Endothelial cell of umbilical vein (primary cell): ENCODE measurements around the gene ZFAND5. TPM values are rescaled to one million over a fixed set of nuclear protein-coding genes. Genes with fewer than 3 reads are reported as not detected.

Experiments
- BruUV-seq: library from RNA; stranded (reverse); fragments of 400-500 nt; replicated peaks from 2 replicates; lab custom pipeline; 2021; lab: Mats Ljungman, UMichigan
- CTCF ChIA-PET: fragments of 300-600, 350-600 bp; sonication (Branson Sonifier 250); formaldehyde crosslinking; loops from one replicate; lab custom pipeline; 2021; ENCODE audit warnings: antibody characterized with exemption, inconsistent platforms; lab: Charles Lee
- POLR2A ChIA-PET: fragments of 300-600, 350-600 bp; sonication (Branson Sonifier 250); formaldehyde crosslinking; loops from one replicate; lab custom pipeline; 2021; ENCODE audit warnings: antibody characterized with exemption, inconsistent platforms; lab: Charles Lee
- DNase-seq: peaks from one replicate; pipeline ENCODE4 v3.0.0-alpha.2; 2011; ENCODE audit warnings: low read depth, low spot score
- FAIRE-seq: peaks from 2 replicates; lab custom pipeline; 2011; peaks lifted over from hg19 to GRCh38; lab: Jason Lieb, UNC
- H2AFZ ChIP-seq: 2 replicates; pipeline ENCODE4 v1.6.0; 2012; ENCODE audit warnings: low read depth, low read length, control low read depth, inconsistent platforms
- H3K27ac ChIP-seq: 2 replicates; pipeline ENCODE4 v1.5.1; 2011; ENCODE audit warnings: low read depth, mild to moderate bottlenecking, control low read depth, low read length, moderate library complexity; ENCODE audit not compliant: insufficient read depth
- H3K27me3 ChIP-seq, 2 experiments: 2 replicates each; pipeline versions ENCODE4 v1.6.0 to v1.6.1; 2011; ENCODE audit warnings: low read length in 2 of 2, mixed read lengths in 1 of 2; ENCODE audit not compliant: control insufficient read depth in 2 of 2, insufficient read depth in 2 of 2
- H3K36me3 ChIP-seq, 2 experiments: 2 replicates in 1 of 2; 3 replicates in 1 of 2; pipeline ENCODE4 v1.5.1; 2011; ENCODE audit warnings: low read length in 2 of 2, mild to moderate bottlenecking in 1 of 2, moderate library complexity in 1 of 2; ENCODE audit not compliant: control insufficient read depth in 2 of 2, insufficient read depth in 2 of 2; ENCODE audit errors: extremely low read depth in 1 of 2
- H3K4me1 ChIP-seq: 3 replicates; pipeline ENCODE4 v1.5.1; 2011; ENCODE audit warnings: mild to moderate bottlenecking, low read length; ENCODE audit not compliant: control insufficient read depth, insufficient read depth; ENCODE audit errors: extremely low read depth
- H3K4me2 ChIP-seq: 2 replicates; pipeline ENCODE4 v1.6.1; 2011; ENCODE audit warnings: low read length, control low read depth, mixed read lengths; ENCODE audit not compliant: insufficient read depth
- H3K4me3 ChIP-seq, 3 experiments: fragments of 200-600 bp in 1 of 3; sonication (generic), shearing (Covaris generic) in 1 of 3; replicated peaks in 1 of 3; 2 replicates each; pipeline ENCODE4 v1.5.1; 2011 to 2016; ENCODE audit warnings: control low read depth in 3 of 3, low read length in 3 of 3, mild to moderate bottlenecking in 2 of 3, inconsistent platforms in 1 of 3, low read depth in 1 of 3, moderate library complexity in 1 of 3; ENCODE audit not compliant: insufficient read depth in 1 of 3
- H3K79me2 ChIP-seq: 2 replicates; pipeline ENCODE4 v1.6.0; 2012; ENCODE audit warnings: low read length, inconsistent platforms; ENCODE audit not compliant: control insufficient read depth, insufficient read depth
- H3K9ac ChIP-seq: replicated peaks from 2 replicates; pipeline ENCODE3; 2011; ENCODE audit warnings: low read length, control low read depth; ENCODE audit not compliant: insufficient read depth; ENCODE audit errors: extremely low read depth
- H3K9me1 ChIP-seq: replicated peaks from 3 replicates; pipeline ENCODE4 v1.6.0; 2011; ENCODE audit warnings: mild to moderate bottlenecking, low read length; ENCODE audit not compliant: control insufficient read depth, insufficient read depth; ENCODE audit errors: extremely low read depth
- H3K9me3 ChIP-seq: replicated peaks from 2 replicates; pipeline ENCODE4 v1.5.1; 2012; ENCODE audit warnings: low read length, inconsistent platforms; ENCODE audit not compliant: control insufficient read depth, insufficient read depth
- H4K20me1 ChIP-seq: replicated peaks from 2 replicates; pipeline ENCODE3; 2011; ENCODE audit warnings: mild to moderate bottlenecking, low read length; ENCODE audit not compliant: control insufficient read depth, insufficient read depth; ENCODE audit errors: extremely low read depth
- CTCF ChIP-seq, 2 donors: IDR thresholded peaks; 1 replicate in 1 of 2; 2 replicates in 1 of 2; pipeline ENCODE4 v1.5.1; 2011; ENCODE audit warnings: low read length in 2 of 2, mild to moderate bottlenecking in 2 of 2, moderate library complexity in 2 of 2, control low read depth in 1 of 2, inconsistent platforms in 1 of 2, low read depth in 1 of 2; ENCODE audit not compliant: insufficient read depth in 1 of 2; ENCODE audit errors: extremely low read depth in 1 of 2
- EZH2 ChIP-seq: IDR thresholded peaks from 2 replicates; pipeline ENCODE4 v1.6.1; 2012; ENCODE audit warnings: borderline replicate concordance, low read depth, mild to moderate bottlenecking, moderate library complexity, low read length, inconsistent platforms; ENCODE audit not compliant: severe bottlenecking
- FOS ChIP-seq: IDR thresholded peaks from 2 replicates; pipeline ENCODE4 v1.6.1; 2011; ENCODE audit warnings: mild to moderate bottlenecking, low read length, moderate library complexity, borderline replicate concordance; ENCODE audit not compliant: insufficient read depth
- GATA2 ChIP-seq: IDR thresholded peaks from 2 replicates; pipeline ENCODE4 v1.7.0; 2011; ENCODE audit warnings: low read depth, mild to moderate bottlenecking, moderate library complexity, mixed read lengths, low read length; ENCODE audit not compliant: insufficient read length, insufficient read depth
- JUN ChIP-seq: IDR thresholded peaks from 2 replicates; pipeline ENCODE4 v1.6.1; 2011; ENCODE audit warnings: borderline replicate concordance, low read depth; ENCODE audit not compliant: insufficient read length, insufficient read depth
- MYC ChIP-seq: IDR thresholded peaks from one replicate; pipeline ENCODE4 v1.6.1; 2011; ENCODE audit warnings: mild to moderate bottlenecking, low read depth, low read length
- POLR2A ChIP-seq: IDR thresholded peaks from 2 replicates; pipeline ENCODE4 v1.6.1; 2012; ENCODE audit warnings: low read depth, mild to moderate bottlenecking, control low read depth, low read length
- POLR2AphosphoS5 ChIP-seq: IDR thresholded peaks from 2 replicates; pipeline ENCODE4 v1.6.1; 2012; ENCODE audit warnings: low read depth, mild to moderate bottlenecking, control low read depth, low read length, moderate library complexity; ENCODE audit not compliant: insufficient read depth
- dilution Hi-C: fragments of 300-500 bp; cut with MboI; formaldehyde crosslinking; loops from one replicate; pipeline ENCODE4 v1.15.0; 2019; ENCODE audit warnings: low sequenced_read_pairs; ENCODE audit not compliant: extremely low pct_ligation_motif_present
- intact Hi-C: fragments of 100-400 bp; cut with micrococcal nuclease; formaldehyde crosslinking; loops from one replicate; pipeline ENCODE4 v1.10.0; 2022
- polyA plus RNA-seq, 4 experiments: library from polyadenylated mRNA; depleted of rRNA in 3 of 4; stranded (reverse) in 3 of 4; unstranded in 1 of 4; fragments of >200 nt; gene quantifications; 2 replicates each; pipeline versions ENCODE4 v1.2.1 to v1.2.3, GENCODE V29; 2011 to 2012; ENCODE audit warnings: missing spikeins in 1 of 4
- total RNA-seq: library from RNA; stranded (reverse); gene quantifications from 2 replicates; pipeline ENCODE4 v1.2.3, GENCODE V29; 2021
- TF ChIP-seq, protein P1 (sequence below): IDR thresholded peaks from 2 replicates; pipeline ENCODE4 v1.6.1; 2011; ENCODE audit not compliant: insufficient read depth, insufficient read length

The ZFAND5 gene
- total and polyA plus RNA-seq, 2 donors (not counting 3 experiments of a cell fraction or from before 2014, with no cell fraction given): 63.7 to 176 TPM

- CTCF ChIA-PET: interaction anchor here (7.1 kb wide), 1 partner anchor 226 kb away, joined by 70 read pairs; no protein-coding TSS in a partner anchor
- FAIRE-seq (no peak), DNase-seq (peak; percentile 73)
Measured at GRCh38 chr9:72363908-72364678, 915 bp downstream of the ZFAND5 start.

More at GRCh38 chr9:72363908-72364678, 915 bp downstream of the ZFAND5 start:
- H3K36me3 ChIP-seq: peaks cover 3 to 14% of the 10 kb centered on the region in 2 experiments
- H3K9ac ChIP-seq: peak overlapping the region; percentile 91
- H4K20me1 ChIP-seq: peaks cover 29% of the 10 kb centered on the region
- H3K27ac ChIP-seq: peak overlapping the region; percentile 93
- peak overlapping the region; percentile 97 for H3K4me2 ChIP-seq
- H3K27me3 ChIP-seq: no peaks in the 10 kb centered on the region
- no peak for TF ChIP-seq CTCF (IDR thresholded peaks at IDR 0.05; ENCODE audit: extremely low read depth in 1 of 2, insufficient read depth in 1 of 2, low read depth in 1 of 2, low read length in 2 of 2)
- no peak for TF ChIP-seq FOS
- no peak for TF ChIP-seq MYC
- TF ChIP-seq POLR2A: no peak
- no peak for TF ChIP-seq POLR2AphosphoS5
- TF ChIP-seq JUN: no peak
- TF ChIP-seq, protein P1, sequence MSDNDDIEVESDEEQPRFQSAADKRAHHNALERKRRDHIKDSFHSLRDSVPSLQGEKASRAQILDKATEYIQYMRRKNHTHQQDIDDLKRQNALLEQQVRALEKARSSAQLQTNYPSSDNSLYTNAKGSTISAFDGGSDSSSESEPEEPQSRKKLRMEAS: no peak
- no peak for TF ChIP-seq EZH2
- TF ChIP-seq GATA2: no peak
- BruUV-seq: no TSS peak
- H2AFZ ChIP-seq: no peak overlapping the region
- POLR2A ChIA-PET: interaction anchor here (0.6 to 2.5 kb wide), 19 partner anchors 9 to 793 kb away, joined by 3 to 43 read pairs (median 7); no protein-coding TSS in a partner anchor
- H3K9me1 ChIP-seq: no peaks in the 10 kb centered on the region
- no peaks in the 10 kb centered on the region for H3K9me3 ChIP-seq
- H3K4me3 ChIP-seq: peak overlapping the region; percentile 54 to 88 (median 56)
- intact Hi-C loops: loop anchor here (1.0 to 10.0 kb wide), 5 partner anchors 59 to 1949 kb away; partner anchors contain the start of genes ANXA1 and KLF9
- peaks cover 58% of the 10 kb centered on the region for H3K79me2 ChIP-seq
- H3K4me1 ChIP-seq: peaks cover 27% of the 10 kb centered on the region
- dilution Hi-C loops: no loop called here
